ENCODE measurements around the gene LRRC36. TPM values are rescaled to one million over a fixed set of nuclear protein-coding genes. Genes with fewer than 3 reads are reported as not detected.

The LRRC36 gene
- polyA plus RNA-seq, 3 donors = 0.65 to 3.2 (median 1.8) TPM

DNA sequence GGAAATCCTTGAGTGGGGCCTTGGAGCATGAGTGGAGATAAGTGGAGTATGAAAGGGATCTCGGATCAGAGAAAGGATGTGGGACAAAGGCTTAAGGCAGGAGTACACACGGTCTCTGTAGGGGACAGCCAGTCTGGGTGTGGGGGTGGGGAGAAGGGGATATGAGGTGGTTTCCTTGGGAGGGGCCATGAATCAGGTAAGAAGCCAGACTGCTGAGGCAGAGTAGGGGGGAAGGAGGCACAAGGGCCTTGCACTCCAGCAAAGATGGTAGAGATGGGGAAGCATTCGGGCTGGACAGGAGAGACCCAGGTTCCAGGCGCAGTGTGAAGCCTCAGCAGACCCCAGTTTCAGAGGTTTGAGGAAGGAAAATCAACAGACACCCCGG is 105.9 kb downstream of the LRRC36 start:
- Histone ChIP-seq H3K79me2 (ENCODE audit: insufficient read depth, low read length) (no peaks in the 10 kb centered on the region), H3K4me1 (ENCODE audit: control insufficient read depth in 1 of 2, insufficient read depth in 2 of 2, low read length in 2 of 2) (peaks cover 25 to 34% of the 10 kb centered on the region in 2 donors), H3K36me3 (replicated peaks in 1 of 2; ENCODE audit: control insufficient read depth in 1 of 2, insufficient read depth in 2 of 2, low read length in 2 of 2) (peaks cover 16 to 19% of the 10 kb centered on the region in 2 donors), H3K27me3 (ENCODE audit: control insufficient read depth in 2 of 2, insufficient read depth in 2 of 2, low read length in 2 of 2) (peaks cover 22 to 49% of the 10 kb centered on the region in 2 donors), H2AFZ (ENCODE audit: insufficient read depth, low read depth, low read length, poor library complexity, severe bottlenecking) (no peak overlapping the region), H3K4me3 (replicated peaks in 1 of 3; ENCODE audit: low read depth in 2 of 3, low read length in 3 of 3) (no peak overlapping the region), H3K9me3 (replicated peaks in 1 of 2; ENCODE audit: control insufficient read depth in 1 of 2, insufficient read depth in 1 of 2, low read length in 2 of 2) (peaks cover 0 to 9% of the 10 kb centered on the region in 2 donors), H3K9ac (ENCODE audit: insufficient read depth, low read length, poor library complexity, severe bottlenecking) (no peak overlapping the region), H3K27ac (ENCODE audit: low read depth in 1 of 2, low read length in 2 of 2) (no peak overlapping the region), H3K4me2 (replicated peaks; ENCODE audit: extremely low read depth, low read length, poor library complexity, severe bottlenecking) (no peak overlapping the region), H4K20me1 (ENCODE audit: insufficient read depth, low read length) (peaks cover 87% of the 10 kb centered on the region)
- DNase-seq = no peak
- Mint-ChIP-seq H3K27me3 (ENCODE audit: low read depth in 3 of 3) (peaks cover 43 to 54% (median 46%) of the 10 kb centered on the region in 3 donors), H3K27ac (peak overlapping the region in 1 of 7 donors; percentile 43), H3K4me1 (peaks cover 30% of the 10 kb centered on the region), H3K4me3 (peak overlapping the region in 1 of 2 donors; percentile 51), H3K9me3 (peaks cover 0 to 17% (median 3%) of the 10 kb centered on the region in 7 donors), H3K36me3 (peaks cover 28 to 39% of the 10 kb centered on the region in 2 donors)
- TF ChIP-seq, protein P1, sequence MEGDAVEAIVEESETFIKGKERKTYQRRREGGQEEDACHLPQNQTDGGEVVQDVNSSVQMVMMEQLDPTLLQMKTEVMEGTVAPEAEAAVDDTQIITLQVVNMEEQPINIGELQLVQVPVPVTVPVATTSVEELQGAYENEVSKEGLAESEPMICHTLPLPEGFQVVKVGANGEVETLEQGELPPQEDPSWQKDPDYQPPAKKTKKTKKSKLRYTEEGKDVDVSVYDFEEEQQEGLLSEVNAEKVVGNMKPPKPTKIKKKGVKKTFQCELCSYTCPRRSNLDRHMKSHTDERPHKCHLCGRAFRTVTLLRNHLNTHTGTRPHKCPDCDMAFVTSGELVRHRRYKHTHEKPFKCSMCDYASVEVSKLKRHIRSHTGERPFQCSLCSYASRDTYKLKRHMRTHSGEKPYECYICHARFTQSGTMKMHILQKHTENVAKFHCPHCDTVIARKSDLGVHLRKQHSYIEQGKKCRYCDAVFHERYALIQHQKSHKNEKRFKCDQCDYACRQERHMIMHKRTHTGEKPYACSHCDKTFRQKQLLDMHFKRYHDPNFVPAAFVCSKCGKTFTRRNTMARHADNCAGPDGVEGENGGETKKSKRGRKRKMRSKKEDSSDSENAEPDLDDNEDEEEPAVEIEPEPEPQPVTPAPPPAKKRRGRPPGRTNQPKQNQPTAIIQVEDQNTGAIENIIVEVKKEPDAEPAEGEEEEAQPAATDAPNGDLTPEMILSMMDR (IDR thresholded peaks at IDR 0.05) = no peak
- intact Hi-C loops (cut with micrococcal nuclease) = no loop called here
- 59% methylated on average over 5 of the region's 5 CpGs for WGBS (ENCODE audit: insufficient coverage)

DNA sequence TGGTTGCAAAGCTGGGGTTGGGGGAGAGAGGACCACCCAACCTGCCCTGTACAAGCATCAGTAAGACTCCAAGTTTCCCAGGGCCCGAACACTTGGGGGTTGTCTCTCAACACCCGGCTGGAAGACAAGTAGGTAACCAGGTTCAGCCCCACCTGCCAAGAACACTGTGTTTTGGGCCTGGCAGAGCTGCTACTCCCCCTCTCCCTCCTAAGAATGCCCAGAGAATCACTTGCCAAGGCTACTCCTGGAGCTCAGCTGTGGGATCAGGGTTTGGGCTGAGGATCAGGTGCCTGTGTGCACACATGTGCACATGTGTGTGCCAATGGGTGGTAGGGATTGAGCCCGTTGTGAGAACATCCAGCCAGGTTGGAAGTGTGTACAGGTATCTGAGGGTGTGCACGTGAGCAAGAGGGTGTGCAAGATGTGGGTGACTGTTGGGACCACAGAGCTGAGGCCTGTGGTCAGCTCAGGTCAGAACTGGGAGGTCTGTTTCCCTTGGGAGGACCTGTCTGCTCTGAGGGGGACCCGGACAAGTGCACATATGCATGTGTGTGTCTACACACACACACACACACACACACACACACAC is 106.6 kb downstream of the LRRC36 start:
- H3K4me1 Mint-ChIP-seq = peaks cover 32% of the 10 kb centered on the region
- peaks cover 23 to 27% of the 10 kb centered on the region in 2 donors for H3K36me3 ChIP-seq (replicated peaks in 1 of 2; ENCODE audit: control insufficient read depth in 1 of 2, insufficient read depth in 2 of 2, low read length in 2 of 2)
- H3K27ac ChIP-seq (ENCODE audit: low read depth in 1 of 2, low read length in 2 of 2) = no peak overlapping the region
- no peak overlapping the region for H3K4me2 ChIP-seq (replicated peaks; ENCODE audit: extremely low read depth, low read length, poor library complexity, severe bottlenecking)
- no peak for DNase-seq
- peaks cover 93% of the 10 kb centered on the region for H4K20me1 ChIP-seq (ENCODE audit: insufficient read depth, low read length)
- H3K27me3 Mint-ChIP-seq (ENCODE audit: low read depth in 3 of 3) = peaks cover 42 to 48% (median 42%) of the 10 kb centered on the region in 3 donors
- H3K4me3 ChIP-seq (replicated peaks in 1 of 3; ENCODE audit: low read depth in 2 of 3, low read length in 3 of 3) = no peak overlapping the region
- H3K9me3 Mint-ChIP-seq = peaks cover 0 to 17% (median 3%) of the 10 kb centered on the region in 7 donors
- H3K4me1 ChIP-seq (ENCODE audit: control insufficient read depth in 1 of 2, insufficient read depth in 2 of 2, low read length in 2 of 2) = peaks cover 25 to 34% of the 10 kb centered on the region in 2 donors
- H3K27me3 ChIP-seq (ENCODE audit: control insufficient read depth in 2 of 2, insufficient read depth in 2 of 2, low read length in 2 of 2) = peaks cover 22 to 44% of the 10 kb centered on the region in 2 donors
- no peak overlapping the region for H3K9ac ChIP-seq (ENCODE audit: insufficient read depth, low read length, poor library complexity, severe bottlenecking)
- H3K9me3 ChIP-seq (replicated peaks in 1 of 2; ENCODE audit: control insufficient read depth in 1 of 2, insufficient read depth in 1 of 2, low read length in 2 of 2) = peaks cover 0 to 9% of the 10 kb centered on the region in 2 donors
- TF ChIP-seq, protein P1 (IDR thresholded peaks at IDR 0.05) = no peak
- H3K36me3 Mint-ChIP-seq = peaks cover 35 to 47% of the 10 kb centered on the region in 2 donors
- 86% methylated on average over 3 of the region's 5 CpGs for WGBS (ENCODE audit: insufficient coverage)
- intact Hi-C loops (cut with micrococcal nuclease) = no loop called here
- no peaks in the 10 kb centered on the region for H3K79me2 ChIP-seq (ENCODE audit: insufficient read depth, low read length)
- no peak overlapping the region for H2AFZ ChIP-seq (ENCODE audit: insufficient read depth, low read depth, low read length, poor library complexity, severe bottlenecking)
- H3K4me3 Mint-ChIP-seq = peak overlapping the region in 1 of 2 donors; percentile 54
- no peak overlapping the region for H3K27ac Mint-ChIP-seq

Small RNAs within 50 kb of the gene (small RNA-seq; reads per million reads assigned to genes)
- gene RNU1-123P (ENCODE audit: insufficient read length, low read depth) = not detected

Other genes starting within 250 kb of the LRRC36 start
- gene PHAF1, start 216.9 kb upstream of the LRRC36 start, polyA plus RNA-seq = 10 to 100 TPM; 18.8 to 68.2 (median 26.5) TPM
- gene B3GNT9, start 175.8 kb upstream of the LRRC36 start, polyA plus RNA-seq = under 1 TPM; 0.10 to 0.67 (median 0.20) TPM
- 10 to 100 TPM; 26.0 to 46.2 (median 35.8) TPM for gene TRADD, start 166.9 kb upstream of the LRRC36 start, polyA plus RNA-seq
- gene FBXL8, start 166.9 kb upstream of the LRRC36 start, polyA plus RNA-seq = 10 to 100 TPM in 1 of 3 donors, 1 to 10 TPM in 2; 3.2 to 27.7 (median 5.2) TPM
- 10 to 100 TPM in 1 of 3 donors, not detected in 2; 53.4 TPM for gene HSF4, start 162.1 kb upstream of the LRRC36 start, polyA plus RNA-seq
- 10 to 100 TPM in 1 of 3 donors, 1 to 10 TPM in 2; 2.7 to 17.0 (median 3.8) TPM for gene NOL3, start 156.3 kb upstream of the LRRC36 start, polyA plus RNA-seq
- 10 to 100 TPM in 1 of 3 donors, under 1 TPM in 2; 0.58 to 43.3 (median 0.99) TPM for gene MATCAP1, start 142.9 kb upstream of the LRRC36 start, polyA plus RNA-seq
- gene EXOC3L1, start 136.7 kb upstream of the LRRC36 start, polyA plus RNA-seq = 1 to 10 TPM; 2.8 to 3.7 (median 3.0) TPM
- gene E2F4, start 134.7 kb upstream of the LRRC36 start, polyA plus RNA-seq = 100 to 1,000 TPM in 1 of 3 donors, 10 to 100 TPM in 2; 53.1 to 191 (median 61.5) TPM
- gene ELMO3, start 127.7 kb upstream of the LRRC36 start, polyA plus RNA-seq = 1 to 10 TPM in 1 of 3 donors, under 1 TPM in 1, not detected in 1; 0.15 to 7.0 TPM
- 100 to 1,000 TPM in 2 of 3 donors, 10 to 100 TPM in 1; 45.4 to 130 (median 117) TPM for gene TMEM208, start 99.7 kb upstream of the LRRC36 start, polyA plus RNA-seq
- 100 to 1,000 TPM in 1 of 3 donors, 1 to 10 TPM in 2; 5.1 to 152 (median 5.5) TPM for gene FHOD1, start 79.3 kb upstream of the LRRC36 start, polyA plus RNA-seq
- gene SLC9A5, start 77.8 kb upstream of the LRRC36 start, polyA plus RNA-seq = 1 to 10 TPM in 1 of 3 donors, not detected in 2; 1.0 TPM
- gene PLEKHG4, start 47.3 kb upstream of the LRRC36 start, polyA plus RNA-seq = 1 to 10 TPM in 2 of 3 donors, under 1 TPM in 1; 0.79 to 3.2 (median 3.0) TPM
- not detected for gene KCTD19, start 74 bp upstream of the LRRC36 start, polyA plus RNA-seq
- gene TPPP3, start 66.7 kb downstream of the LRRC36 start, polyA plus RNA-seq = 100 to 1,000 TPM in 1 of 3 donors, 10 to 100 TPM in 2; 63.1 to 123 (median 78.6) TPM
- gene ZDHHC1, start 89.7 kb downstream of the LRRC36 start, polyA plus RNA-seq = 10 to 100 TPM in 1 of 3 donors, 1 to 10 TPM in 2; 3.3 to 14.2 (median 6.0) TPM
- not detected for gene HSD11B2, start 104.3 kb downstream of the LRRC36 start, polyA plus RNA-seq
- 100 to 1,000 TPM; 354 to 687 (median 631) TPM for gene ATP6V0D1, start 154.3 kb downstream of the LRRC36 start, polyA plus RNA-seq
- gene AGRP, start 156.7 kb downstream of the LRRC36 start, polyA plus RNA-seq = under 1 TPM in 2 of 3 donors, not detected in 1; 0.32 to 0.54 TPM
- gene RIPOR1, start 202.0 kb downstream of the LRRC36 start, polyA plus RNA-seq = 100 to 1,000 TPM in 1 of 3 donors, 10 to 100 TPM in 1, 1 to 10 TPM in 1; 8.6 to 115 (median 17.5) TPM
- gene CTCF, start 235.7 kb downstream of the LRRC36 start, polyA plus RNA-seq = 10 to 100 TPM in 2 of 3 donors, 1 to 10 TPM in 1; 8.4 to 29.9 (median 17.7) TPM